ENCODE data around the gene SORBS1.

- no peak for TF ChIP-seq ZNF202 (tag by site-specific recombination; IDR thresholded peaks at IDR 0.05; ENCODE audit: borderline replicate concordance)
- no peak for TF ChIP-seq ZNF645 (tag by site-specific recombination; IDR thresholded peaks at IDR 0.05)
- TF ChIP-seq RBAK (tag by site-specific recombination; IDR thresholded peaks at IDR 0.05): no peak
- TF ChIP-seq CTCF (tag by site-specific recombination; IDR thresholded peaks at IDR 0.05): no peak
- TF ChIP-seq ATF2 (tag by site-specific recombination; IDR thresholded peaks at IDR 0.05; ENCODE audit: low read depth): no peak
- no peak for TF ChIP-seq HOXA7 (CRISPR knock-in tag; IDR thresholded peaks at IDR 0.05; ENCODE audit: borderline replicate concordance)
- no peak for TF ChIP-seq ZNF335 (tag by site-specific recombination; conservative IDR thresholded peaks at IDR 0.05)
- TF ChIP-seq ZNF600 (tag by site-specific recombination; IDR thresholded peaks at IDR 0.05): no peak
- no peak for TF ChIP-seq ZNF416 (tag by site-specific recombination; IDR thresholded peaks at IDR 0.05)
Measured at GRCh38 chr10:95579835-95580535, 18.8 kb upstream of the SORBS1 start.

Data from HEK293 (cell line).